Hepatocyte (in vitro differentiated cells): ENCODE measurements around the gene IL2RG. TPM values are rescaled to one million over a fixed set of nuclear protein-coding genes. Genes with fewer than 3 reads are reported as not detected.

Experiments used
- DNase-seq: peaks from one replicate; pipeline ENCODE4 v3.0.0-alpha.2; 2016; ENCODE audit warnings: low spot score
- H2AFZ ChIP-seq: fragments of 200-600 bp; sonication (generic); 2 replicates; pipeline ENCODE4 v1.6.0; 2016; ENCODE audit warnings: antibody characterized with exemption, mild to moderate bottlenecking
- H3K27ac ChIP-seq: fragments of 200-600 bp; sonication (generic); 2 replicates; pipeline ENCODE4 v1.5.1; 2016; ENCODE audit warnings: mild to moderate bottlenecking
- H3K27me3 ChIP-seq: fragments of 200-600 bp; sonication (generic); 2 replicates; pipeline ENCODE4 v1.6.1; 2016
- H3K36me3 ChIP-seq: fragments of 200-600 bp; sonication (generic); replicated peaks from 2 replicates; pipeline ENCODE4 v1.5.1; 2016; ENCODE audit warnings: low read depth; ENCODE audit not compliant: insufficient read depth
- H3K4me1 ChIP-seq: fragments of 200-600 bp; sonication (generic); 2 replicates; pipeline ENCODE4 v1.5.1; 2016; ENCODE audit warnings: mild to moderate bottlenecking, moderate library complexity; ENCODE audit not compliant: insufficient read depth
- H3K4me2 ChIP-seq: fragments of 200-600 bp; sonication (generic); 2 replicates; pipeline ENCODE4 v1.6.0; 2016
- H3K4me3 ChIP-seq: fragments of 200-600 bp; sonication (generic); 2 replicates; pipeline ENCODE4 v1.5.1; 2016; ENCODE audit warnings: mild to moderate bottlenecking
- H3K79me2 ChIP-seq: fragments of 200-600 bp; sonication (generic); 2 replicates; pipeline ENCODE4 v1.6.0; 2017; ENCODE audit warnings: mild to moderate bottlenecking
- H3K9me2 ChIP-seq: fragments of 200-600 bp; sonication (generic); replicated peaks from 2 replicates; pipeline ENCODE4 v1.6.0; 2017; ENCODE audit warnings: mild to moderate bottlenecking; ENCODE audit not compliant: insufficient read depth
- H3K9me3 ChIP-seq: fragments of 200-600 bp; sonication (generic); 2 replicates; pipeline ENCODE4 v1.5.1; 2016; ENCODE audit warnings: low read depth, mild to moderate bottlenecking
- H4K20me1 ChIP-seq: fragments of 200-600 bp; sonication (generic); 2 replicates; pipeline ENCODE4 v1.6.0; 2016; ENCODE audit warnings: mild to moderate bottlenecking; ENCODE audit not compliant: insufficient read depth, poor library complexity, severe bottlenecking
- CTCF ChIP-seq: fragments of 200-600 bp; sonication (generic); IDR thresholded peaks from 2 replicates; pipeline ENCODE4 v1.5.1; 2016; ENCODE audit warnings: antibody characterized with exemption, mild to moderate bottlenecking; ENCODE audit not compliant: poor library complexity
- EZH2 ChIP-seq: fragments of 200-600 bp; sonication (generic); IDR thresholded peaks from 2 replicates; pipeline ENCODE4 v1.6.1; 2016; ENCODE audit warnings: antibody characterized with exemption, mild to moderate bottlenecking, borderline replicate concordance
- EZH2phosphoT487 ChIP-seq: fragments of 200-600 bp; sonication (generic); IDR thresholded peaks from one replicate; pipeline ENCODE4 v1.6.1; 2018; ENCODE audit warnings: antibody characterized with exemption, mild to moderate bottlenecking, low read depth, moderate library complexity; ENCODE audit not compliant: unreplicated experiment, severe bottlenecking
- WGBS: methylation state at CpG from one replicate; pipeline ENCODE4 v1.1.6; 2016; ENCODE audit warnings: low lambda C conversion rate; ENCODE audit errors: missing lambda C conversion rate; 5-methylcytosine and 5-hydroxymethylcytosine counted together
- polyA plus RNA-seq: library from polyadenylated mRNA; unstranded; fragments of >200 nt; fragmentation: Nextera tagmentation; extraction: Ambion mirVana; gene quantifications from 2 replicates; pipeline ENCODE4 v1.2.1, GENCODE V29; 2016
- total RNA-seq: library from RNA; depleted of rRNA; stranded (reverse); fragments of >200 nt; gene quantifications from 2 replicates; pipeline ENCODE4 v1.2.3, GENCODE V29; 2014

Gene IL2RG
- total and polyA plus RNA-seq, 2 experiments from 2014 or later: 7.1 to 13.5 TPM

- DNase-seq: no peak
- no peak overlapping the region for H3K27ac ChIP-seq
- H3K4me3 ChIP-seq: no peak overlapping the region
- WGBS: 95% methylated on average over 7 of the region's 8 CpGs
- H2AFZ ChIP-seq: no peak overlapping the region
- no peaks in the 10 kb centered on the region for H4K20me1 ChIP-seq
- no peaks in the 10 kb centered on the region for H3K9me3 ChIP-seq
- H3K27me3 ChIP-seq: no peaks in the 10 kb centered on the region
- H3K36me3 ChIP-seq: no peaks in the 10 kb centered on the region
- no peaks in the 10 kb centered on the region for H3K4me1 ChIP-seq
- no peaks in the 10 kb centered on the region for H3K9me2 ChIP-seq
- no peak overlapping the region for H3K4me2 ChIP-seq
- H3K79me2 ChIP-seq: no peaks in the 10 kb centered on the region
- TF ChIP-seq EZH2: no peak
- TF ChIP-seq CTCF: no peak
- no peak for TF ChIP-seq EZH2phosphoT487
Measured at GRCh38 chrX:71148278-71148663, 36.9 kb upstream of the IL2RG start.

- no peak for TF ChIP-seq EZH2phosphoT487
- no peak for TF ChIP-seq CTCF
- no peak for TF ChIP-seq EZH2
- H3K36me3 ChIP-seq: no peaks in the 10 kb centered on the region
- 90% methylated on average over 28 of the region's 28 CpGs for WGBS
- H3K79me2 ChIP-seq: no peaks in the 10 kb centered on the region
- no peak overlapping the region for H2AFZ ChIP-seq
- H3K27ac ChIP-seq: no peak overlapping the region
- DNase-seq: no peak
- no peak overlapping the region for H3K4me2 ChIP-seq
- H3K9me3 ChIP-seq: no peaks in the 10 kb centered on the region
- no peaks in the 10 kb centered on the region for H3K27me3 ChIP-seq
- no peaks in the 10 kb centered on the region for H3K9me2 ChIP-seq
- no peaks in the 10 kb centered on the region for H4K20me1 ChIP-seq
- H3K4me1 ChIP-seq: no peaks in the 10 kb centered on the region
- H3K4me3 ChIP-seq: no peak overlapping the region
Measured at GRCh38 chrX:71147496-71148277, 36.3 kb upstream of the IL2RG start.

- peak within 1 kb of the TSS; percentile 70 for H3K4me2 ChIP-seq
- DNase-seq: no peak
- WGBS: 32% methylated on average over 18 of the region's 28 CpGs
- H3K36me3 ChIP-seq: no peaks in the 10 kb centered on the region
- TF ChIP-seq EZH2 (no peak), EZH2phosphoT487 (no peak), CTCF (no peak)
- H3K4me3 ChIP-seq: no peak within 1 kb of the TSS
- H3K27ac ChIP-seq: no peak within 1 kb of the TSS
- no peaks in the 10 kb centered on the region for H3K9me2 ChIP-seq
- no peaks in the 10 kb centered on the region for H4K20me1 ChIP-seq
- H3K27me3 ChIP-seq: no peaks in the 10 kb centered on the region
- no peaks in the 10 kb centered on the region for H3K9me3 ChIP-seq
- no peaks in the 10 kb centered on the region for H3K4me1 ChIP-seq
- H3K79me2 ChIP-seq: no peaks in the 10 kb centered on the region
- H2AFZ ChIP-seq: no peak within 1 kb of the TSS
Measured at GRCh38 chrX:71144651-71145050, 33.3 kb upstream of the IL2RG start, which contains the start of gene NLGN3. TSS of gene NLGN3 (plus strand) at chrX:71144841. CDS start at chrX:71147750, 2,909 bp downstream.
